CD14-positive monocyte (primary cell): ENCODE measurements around the gene ADAMTSL1. TPM values are rescaled to one million over a fixed set of nuclear protein-coding genes. Genes with fewer than 3 reads are reported as not detected.

ENCODE experiments used
- DNase-seq, 3 donors: peaks; one replicate each; pipeline ENCODE4 v3.0.0-alpha.2; 2011 to 2022
- H2AFZ ChIP-seq: 2 replicates; pipeline ENCODE4 v1.6.0; 2012; ENCODE audit warnings: mild to moderate bottlenecking, low read depth, low read length, inconsistent platforms; ENCODE audit not compliant: insufficient read depth, poor library complexity, severe bottlenecking
- H3K27ac ChIP-seq, 2 donors: 1 replicate in 1 of 2; 2 replicates in 1 of 2; pipeline ENCODE4 v1.5.1; 2012 to 2013; ENCODE audit warnings: low read length in 2 of 2, control low read depth in 1 of 2, inconsistent platforms in 1 of 2, low read depth in 1 of 2, mild to moderate bottlenecking in 1 of 2
- H3K27me3 ChIP-seq, 2 donors: one replicate each; pipeline versions ENCODE4 v1.6.0 to v1.6.1; 2011 to 2013; ENCODE audit warnings: low read length in 2 of 2; ENCODE audit not compliant: control insufficient read depth in 2 of 2, insufficient read depth in 2 of 2
- H3K36me3 ChIP-seq, 2 donors: replicated peaks in 1 of 2; 1 replicate in 1 of 2; 2 replicates in 1 of 2; pipeline versions ENCODE4 v1.5.1 to v1.6.1; 2012 to 2013; ENCODE audit warnings: low read length in 2 of 2, control low read depth in 1 of 2, inconsistent platforms in 1 of 2, mild to moderate bottlenecking in 1 of 2; ENCODE audit not compliant: insufficient read depth in 2 of 2, control insufficient read depth in 1 of 2
- H3K4me1 ChIP-seq, 2 donors: 1 replicate in 1 of 2; 2 replicates in 1 of 2; pipeline versions ENCODE4 v1.5.1 to v1.6.1; 2012 to 2013; ENCODE audit warnings: low read length in 2 of 2, control low read depth in 1 of 2, inconsistent platforms in 1 of 2, mild to moderate bottlenecking in 1 of 2, moderate library complexity in 1 of 2; ENCODE audit not compliant: insufficient read depth in 2 of 2, control insufficient read depth in 1 of 2
- H3K4me2 ChIP-seq: replicated peaks from 2 replicates; pipeline ENCODE3; 2012; ENCODE audit warnings: low read length, moderate library complexity, mild to moderate bottlenecking; ENCODE audit not compliant: poor library complexity, severe bottlenecking; ENCODE audit errors: extremely low read depth
- H3K4me3 ChIP-seq, 3 experiments: fragments of 200-600 bp in 1 of 3; sonication (generic) in 1 of 3; replicated peaks in 1 of 3; 1 replicate in 2 of 3; 2 replicates in 1 of 3; pipeline ENCODE4 v1.5.1; 2011 to 2013; ENCODE audit warnings: low read length in 3 of 3, mild to moderate bottlenecking in 3 of 3, control low read depth in 2 of 3, low read depth in 2 of 3, inconsistent platforms in 1 of 3, moderate library complexity in 1 of 3
- H3K79me2 ChIP-seq: 2 replicates; pipeline ENCODE4 v1.6.0; 2012; ENCODE audit warnings: mild to moderate bottlenecking, control low read depth, inconsistent platforms, low read length, moderate library complexity; ENCODE audit not compliant: insufficient read depth
- H3K9ac ChIP-seq: 2 replicates; pipeline ENCODE4 v1.6.0; 2017; ENCODE audit warnings: low read length, mild to moderate bottlenecking; ENCODE audit not compliant: insufficient read depth, poor library complexity, severe bottlenecking
- H3K9me3 ChIP-seq, 2 donors: replicated peaks in 1 of 2; 1 replicate in 1 of 2; 2 replicates in 1 of 2; pipeline versions ENCODE4 v1.5.1 to v1.6.1; 2012 to 2013; ENCODE audit warnings: low read length in 2 of 2, control low read depth in 1 of 2; ENCODE audit not compliant: control insufficient read depth in 1 of 2, insufficient read depth in 1 of 2
- H4K20me1 ChIP-seq: 2 replicates; pipeline ENCODE4 v1.6.0; 2012; ENCODE audit warnings: mild to moderate bottlenecking, low read length, control low read depth, moderate library complexity; ENCODE audit not compliant: insufficient read depth
- H3K27ac Mint-ChIP-seq, 7 donors: one replicate each; pipeline ENCODE4 v1.8.0; 2020; ENCODE audit warnings: mild to moderate bottlenecking in 7 of 7, mixed read lengths in 7 of 7, moderate library complexity in 6 of 7, inconsistent platforms in 2 of 7
- H3K27me3 Mint-ChIP-seq, 3 donors: one replicate each; pipeline ENCODE4 v1.8.0; 2021 to 2022; ENCODE audit warnings: low read depth in 3 of 3, mild to moderate bottlenecking in 3 of 3, mixed read lengths in 3 of 3, moderate library complexity in 3 of 3, inconsistent platforms in 1 of 3
- H3K36me3 Mint-ChIP-seq, 2 donors: one replicate each; pipeline ENCODE4 v1.8.0; 2020; ENCODE audit warnings: mixed read lengths in 2 of 2, inconsistent platforms in 1 of 2, mild to moderate bottlenecking in 1 of 2
- H3K4me1 Mint-ChIP-seq: one replicate; pipeline ENCODE4 v1.8.0; 2020; ENCODE audit warnings: mild to moderate bottlenecking, mixed read lengths
- H3K4me3 Mint-ChIP-seq, 2 donors: one replicate each; pipeline ENCODE4 v1.8.0; 2020; ENCODE audit warnings: mild to moderate bottlenecking in 2 of 2, mixed read lengths in 2 of 2, moderate library complexity in 1 of 2
- H3K9me3 Mint-ChIP-seq, 7 donors: one replicate each; pipeline ENCODE4 v1.8.0; 2020 to 2022; ENCODE audit warnings: mixed read lengths in 7 of 7, mild to moderate bottlenecking in 6 of 7, moderate library complexity in 6 of 7, inconsistent platforms in 2 of 7
- WGBS: methylation state at CpG from one replicate; pipeline ENCODE4 v1.1.5; 2013; ENCODE audit warnings: missing lambda C conversion rate; ENCODE audit not compliant: insufficient coverage; 5-methylcytosine and 5-hydroxymethylcytosine counted together
- intact Hi-C, 2 donors: fragments of 100-400 bp; cut with micrococcal nuclease; formaldehyde crosslinking; loops; one replicate each; pipeline versions ENCODE4 v1.15.0 to v1.15.1; 2023
- polyA plus RNA-seq, 3 donors: library from polyadenylated mRNA; depleted of rRNA in 1 of 3; unstranded in 2 of 3; stranded (reverse) in 1 of 3; fragments of 300-500 nt in 2 of 3; fragments of >200 nt in 1 of 3; fragmentation: Illumina TruSeq in 2 of 3; gene quantifications; 1 replicate in 2 of 3; 2 replicates in 1 of 3; pipeline ENCODE4 v1.2.3, GENCODE V29; 2012 to 2021
- TF ChIP-seq, protein P1 (sequence below): fragments of 200-600 bp; IDR thresholded peaks from one replicate; pipeline ENCODE4 v1.8.0; 2022; ENCODE audit warnings: antibody characterized with exemption, mild to moderate bottlenecking

The ADAMTSL1 gene
- polyA plus RNA-seq, 3 donors: not detected

DNA sequence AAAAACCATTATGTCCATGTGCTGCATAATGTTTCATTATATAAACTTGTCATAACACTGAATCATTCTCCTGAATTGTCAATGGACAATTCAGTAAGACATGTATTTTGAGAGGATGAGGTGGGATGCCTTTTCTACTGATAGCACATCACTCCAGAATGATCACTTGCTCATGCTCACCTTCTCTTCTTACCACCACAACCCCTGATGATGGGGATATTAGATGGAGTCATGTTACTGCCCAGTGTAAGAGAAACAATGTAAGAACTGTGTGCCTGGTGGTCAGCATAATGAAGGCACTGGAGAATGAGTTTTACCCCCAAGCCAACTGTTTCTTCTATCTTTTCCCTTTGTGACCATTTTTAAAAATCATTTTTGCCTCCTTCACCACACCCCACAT is 198.8 kb downstream of the ADAMTSL1 start:
- no peak overlapping the region for H3K9ac ChIP-seq
- H3K27ac ChIP-seq: no peak overlapping the region
- TF ChIP-seq, protein P1, sequence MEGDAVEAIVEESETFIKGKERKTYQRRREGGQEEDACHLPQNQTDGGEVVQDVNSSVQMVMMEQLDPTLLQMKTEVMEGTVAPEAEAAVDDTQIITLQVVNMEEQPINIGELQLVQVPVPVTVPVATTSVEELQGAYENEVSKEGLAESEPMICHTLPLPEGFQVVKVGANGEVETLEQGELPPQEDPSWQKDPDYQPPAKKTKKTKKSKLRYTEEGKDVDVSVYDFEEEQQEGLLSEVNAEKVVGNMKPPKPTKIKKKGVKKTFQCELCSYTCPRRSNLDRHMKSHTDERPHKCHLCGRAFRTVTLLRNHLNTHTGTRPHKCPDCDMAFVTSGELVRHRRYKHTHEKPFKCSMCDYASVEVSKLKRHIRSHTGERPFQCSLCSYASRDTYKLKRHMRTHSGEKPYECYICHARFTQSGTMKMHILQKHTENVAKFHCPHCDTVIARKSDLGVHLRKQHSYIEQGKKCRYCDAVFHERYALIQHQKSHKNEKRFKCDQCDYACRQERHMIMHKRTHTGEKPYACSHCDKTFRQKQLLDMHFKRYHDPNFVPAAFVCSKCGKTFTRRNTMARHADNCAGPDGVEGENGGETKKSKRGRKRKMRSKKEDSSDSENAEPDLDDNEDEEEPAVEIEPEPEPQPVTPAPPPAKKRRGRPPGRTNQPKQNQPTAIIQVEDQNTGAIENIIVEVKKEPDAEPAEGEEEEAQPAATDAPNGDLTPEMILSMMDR: no peak
- intact Hi-C loops: no loop called here
- no peaks in the 10 kb centered on the region for H3K9me3 Mint-ChIP-seq
- no peaks in the 10 kb centered on the region for H3K4me1 ChIP-seq
- H3K27me3 ChIP-seq: no peaks in the 10 kb centered on the region
- no peak overlapping the region for H3K27ac Mint-ChIP-seq
- no peak overlapping the region for H3K4me3 ChIP-seq
- H3K79me2 ChIP-seq: no peaks in the 10 kb centered on the region
- H3K4me3 Mint-ChIP-seq: no peak overlapping the region
- peaks cover 0 to 2% (median 0%) of the 10 kb centered on the region in 3 donors for H3K27me3 Mint-ChIP-seq
- H3K4me2 ChIP-seq: no peak overlapping the region
- H4K20me1 ChIP-seq: no peaks in the 10 kb centered on the region
- H3K36me3 ChIP-seq: no peaks in the 10 kb centered on the region
- no peak for DNase-seq
- no peak overlapping the region for H2AFZ ChIP-seq
- H3K36me3 Mint-ChIP-seq: no peaks in the 10 kb centered on the region
- no peaks in the 10 kb centered on the region for H3K9me3 ChIP-seq
- no peaks in the 10 kb centered on the region for H3K4me1 Mint-ChIP-seq

DNA sequence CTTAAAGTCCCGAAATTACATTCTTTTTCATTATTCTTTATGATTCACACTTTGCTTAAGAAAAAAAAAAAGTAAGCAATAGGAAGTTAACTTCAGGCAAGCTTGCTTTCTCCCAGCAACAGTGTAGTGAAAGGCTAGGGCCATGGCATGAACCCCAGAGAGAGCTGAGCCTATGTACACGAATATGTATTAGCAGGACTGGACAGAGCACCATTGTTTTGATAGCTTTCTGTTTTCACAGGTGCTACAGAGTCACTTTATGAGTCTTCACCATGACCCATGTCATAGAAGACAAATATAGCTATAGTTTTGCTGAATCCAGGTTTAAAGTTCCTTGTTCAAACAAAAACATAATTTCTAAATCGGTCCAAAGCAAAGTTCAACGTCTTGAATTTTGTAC is 199.2 kb downstream of the ADAMTSL1 start:
- TF ChIP-seq, protein P1: no peak

More for the DNA sequence above, 199.2 kb downstream of the ADAMTSL1 start:
- Histone ChIP-seq H3K27ac (no peak overlapping the region), H3K9ac (no peak overlapping the region), H3K4me1 (no peaks in the 10 kb centered on the region), H4K20me1 (no peaks in the 10 kb centered on the region), H3K36me3 (no peaks in the 10 kb centered on the region), H3K79me2 (no peaks in the 10 kb centered on the region), H3K4me3 (no peak overlapping the region), H2AFZ (no peak overlapping the region), H3K9me3 (no peaks in the 10 kb centered on the region), H3K27me3 (no peaks in the 10 kb centered on the region), H3K4me2 (no peak overlapping the region)
- no peaks in the 10 kb centered on the region for H3K36me3 Mint-ChIP-seq
- no peak overlapping the region for H3K4me3 Mint-ChIP-seq
- H3K27ac Mint-ChIP-seq: no peak overlapping the region
- WGBS: 90% methylated on average over 4 of the region's 4 CpGs
- DNase-seq: no peak
- peaks cover 0 to 2% (median 0%) of the 10 kb centered on the region in 3 donors for H3K27me3 Mint-ChIP-seq
- no peaks in the 10 kb centered on the region for H3K4me1 Mint-ChIP-seq
- intact Hi-C loops: no loop called here
- no peaks in the 10 kb centered on the region for H3K9me3 Mint-ChIP-seq
